HG03095 (cell line): ENCODE results near the gene TSPAN5.
"Not testable (repeated sequence)": the region's sequence is repeated elsewhere in the genome, so short reads cannot be mapped to it uniquely, and the experiment has no call there.

Experiments used
- ATAC-seq: cut with Tn5 transposase; IDR thresholded peaks from one replicate; pipeline ENCODE4 v1.9.1; 2021; ENCODE audit warnings: moderate library complexity; ENCODE audit not compliant: unreplicated experiment

TSPAN5 gene

GRCh38 chr4:98558471-98559169, 99.8 kb downstream of the TSPAN5 start:
- ATAC-seq = no peak

- ATAC-seq = no peak
These were observed 101.1 kb downstream of the TSPAN5 start for GRCh38 chr4:98557194-98557892.

DNA sequence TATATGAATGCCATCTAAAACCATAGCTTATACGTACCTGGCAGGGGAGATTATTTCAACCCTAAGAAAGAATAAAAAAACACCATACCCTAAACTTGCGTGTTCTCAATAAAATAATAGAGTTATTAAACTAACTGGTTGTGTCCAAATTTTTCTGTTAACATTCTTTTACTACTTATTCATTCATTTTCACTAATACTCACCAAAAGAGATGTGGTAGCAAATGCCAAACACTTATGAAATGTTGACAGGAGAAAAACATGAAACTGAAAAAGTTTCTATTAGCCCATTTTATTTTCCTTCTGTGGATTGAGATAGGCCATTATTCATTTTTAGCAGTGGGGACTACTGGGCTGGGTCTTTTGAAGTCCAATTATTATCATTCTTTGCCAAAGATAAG, 102.0 kb downstream of the TSPAN5 start:
- ATAC-seq = no peak

DNA sequence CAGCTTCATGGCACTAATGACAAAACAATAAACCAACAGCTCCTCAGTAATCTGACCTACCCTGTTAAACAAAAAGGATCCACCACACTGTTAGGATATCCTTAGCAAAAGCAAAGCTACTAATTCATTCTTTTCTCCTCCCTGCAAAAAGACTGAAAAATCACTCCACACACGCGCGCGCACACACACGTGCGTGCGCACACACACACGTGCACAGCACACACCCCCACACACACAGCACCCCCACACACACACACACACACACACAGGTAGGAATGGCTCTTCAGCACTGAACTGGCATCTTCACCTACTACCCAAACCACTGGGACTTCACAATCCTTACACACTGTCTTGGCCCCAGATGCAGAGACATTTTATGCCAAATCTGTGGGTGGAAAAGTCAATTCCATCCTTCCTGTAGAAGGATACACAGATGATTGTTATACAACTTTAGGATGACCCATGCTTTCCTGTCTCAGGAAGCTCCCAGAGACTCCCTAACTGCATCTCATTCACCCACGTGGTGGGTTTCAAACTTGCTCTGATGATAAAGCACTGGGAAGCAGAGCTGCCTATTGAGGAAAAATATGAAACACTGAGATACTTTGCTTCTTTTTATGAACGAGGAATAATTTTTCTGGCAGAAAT, 102.5 kb downstream of the TSPAN5 start:
- ATAC-seq = no peak

DNA sequence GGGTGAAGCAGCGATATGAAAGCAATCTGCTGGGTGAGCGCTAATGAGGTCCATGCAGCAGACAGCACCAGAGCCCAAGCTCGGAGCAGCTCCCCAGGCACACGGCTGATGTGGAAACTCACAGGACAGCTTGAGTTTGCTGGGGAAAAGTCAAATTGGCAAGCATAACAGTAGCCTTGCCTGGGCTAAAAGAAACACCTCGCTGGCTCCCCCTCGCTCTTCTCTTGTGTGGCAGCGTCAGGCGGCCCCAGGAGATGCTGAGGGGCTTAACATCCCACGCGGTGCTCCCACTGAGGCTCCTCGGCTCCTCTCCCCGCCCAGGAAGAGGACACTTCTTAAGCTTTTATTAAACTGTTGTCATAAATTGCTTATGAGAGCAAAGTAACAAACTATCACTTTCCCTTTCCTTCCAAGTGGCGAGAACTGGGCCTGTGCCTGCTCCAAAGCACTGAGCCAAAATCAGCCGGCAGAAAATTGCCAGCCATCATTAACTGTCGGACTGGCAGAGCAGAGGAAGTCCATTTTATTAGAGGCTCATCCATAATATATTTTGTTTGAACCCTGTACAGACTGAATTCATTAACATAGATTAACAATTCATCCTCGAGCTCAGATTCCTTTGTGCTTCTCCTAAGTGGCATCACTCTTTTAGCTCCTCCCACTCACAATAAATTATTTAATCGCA, 111.4 kb downstream of the TSPAN5 start:
- ATAC-seq = no peak

DNA sequence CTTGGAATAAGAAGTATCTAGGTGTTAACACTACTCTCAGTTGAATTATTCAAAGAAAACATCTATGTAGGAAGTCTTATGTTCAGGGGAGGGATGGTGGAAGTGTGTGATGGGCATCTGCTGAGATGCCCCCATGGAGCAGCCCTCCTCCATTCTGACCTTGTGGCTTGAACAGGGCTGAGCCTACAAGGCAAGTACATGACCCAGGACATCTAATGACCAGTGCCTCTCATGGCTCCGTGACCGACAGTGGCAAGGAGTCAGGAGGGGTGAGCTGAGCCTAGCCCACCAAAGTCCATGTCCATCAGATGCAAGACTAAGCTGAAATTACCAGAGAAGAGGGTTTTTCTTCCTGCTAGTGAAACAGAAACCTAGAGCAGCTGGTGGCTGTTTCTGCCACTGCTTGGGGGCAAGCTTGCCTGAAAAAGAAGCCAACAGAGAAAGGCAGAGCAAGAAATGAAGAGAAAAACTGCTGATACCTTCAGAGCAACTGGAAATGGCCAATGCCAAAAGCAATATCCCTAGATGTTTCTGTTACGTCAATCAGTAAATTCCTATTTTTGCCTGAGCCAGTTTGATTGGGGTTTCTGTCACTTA, 113.5 kb downstream of the TSPAN5 start:
- ATAC-seq = no peak

- ATAC-seq = no peak
These were observed 114.1 kb downstream of the TSPAN5 start for GRCh38 chr4:98544141-98544817.

DNA sequence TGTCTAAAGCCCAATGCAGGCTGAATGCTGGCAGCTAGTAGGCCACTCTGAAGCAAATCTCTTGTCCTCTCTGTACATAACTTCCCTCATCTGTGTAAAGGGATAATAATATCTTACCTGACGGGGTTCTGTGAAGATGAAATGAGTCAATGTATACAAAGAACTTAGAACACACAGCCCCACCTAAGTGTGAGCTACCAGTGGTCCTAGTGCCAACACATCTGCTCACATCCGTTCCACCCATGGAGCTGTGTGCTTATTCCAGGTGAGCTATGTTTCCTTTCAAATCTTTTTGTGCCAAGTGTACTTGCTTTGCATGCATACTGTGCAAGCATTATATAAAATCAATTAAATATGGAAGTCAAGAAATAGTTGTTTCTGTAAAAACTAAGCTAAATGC, 116.4 kb downstream of the TSPAN5 start:
- no peak for ATAC-seq

GRCh38 chr4:98540803-98541202, 117.6 kb downstream of the TSPAN5 start:
- ATAC-seq = no peak

GRCh38 chr4:98539741-98540140, 118.7 kb downstream of the TSPAN5 start:
- ATAC-seq = no peak

DNA sequence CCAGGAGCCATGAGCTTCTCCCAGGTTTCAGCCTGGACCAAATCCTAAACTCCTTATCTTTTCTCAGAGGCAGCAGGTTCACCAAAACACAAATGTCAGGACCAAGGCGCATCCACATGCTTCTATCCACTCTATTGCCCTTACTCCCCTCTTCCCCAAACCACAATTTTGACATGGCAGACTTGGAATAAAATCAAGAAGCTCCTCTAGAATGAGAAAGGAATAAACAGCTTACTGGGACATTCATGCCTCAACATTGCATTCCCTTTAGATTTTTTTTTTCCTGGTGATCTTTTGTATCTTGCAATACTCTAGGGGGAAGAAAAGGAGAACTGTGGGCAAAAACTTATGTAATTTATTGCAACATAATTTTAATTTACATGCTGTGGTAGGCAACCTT, 119.1 kb downstream of the TSPAN5 start:
- ATAC-seq = no peak

DNA sequence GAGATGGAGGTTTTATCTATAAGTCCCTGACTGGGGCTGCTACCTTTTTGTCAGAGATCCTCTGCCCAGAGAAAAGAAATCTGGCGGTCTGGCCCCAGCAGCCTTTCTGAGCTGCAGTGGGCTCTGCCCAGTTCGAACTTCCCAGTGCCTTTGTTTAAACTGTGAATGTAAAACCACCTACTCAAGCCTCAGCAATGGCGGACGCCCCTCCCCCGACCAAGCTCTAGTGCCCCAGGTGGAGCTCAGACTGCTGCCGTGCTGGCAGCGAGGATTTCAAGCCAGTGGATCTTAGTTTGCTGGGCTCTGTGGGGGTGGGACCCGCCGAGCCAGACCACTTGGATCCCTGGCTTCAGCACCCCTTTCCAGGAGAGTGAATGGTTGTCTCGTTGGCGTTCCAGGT, 121.8 kb downstream of the TSPAN5 start:
- ATAC-seq = no peak

- not testable (repeated sequence) for ATAC-seq
These were observed 124.3 kb downstream of the TSPAN5 start for GRCh38 chr4:98534146-98534545.

GRCh38 chr4:98530572-98530971, 127.8 kb downstream of the TSPAN5 start:
- no peak for ATAC-seq

DNA sequence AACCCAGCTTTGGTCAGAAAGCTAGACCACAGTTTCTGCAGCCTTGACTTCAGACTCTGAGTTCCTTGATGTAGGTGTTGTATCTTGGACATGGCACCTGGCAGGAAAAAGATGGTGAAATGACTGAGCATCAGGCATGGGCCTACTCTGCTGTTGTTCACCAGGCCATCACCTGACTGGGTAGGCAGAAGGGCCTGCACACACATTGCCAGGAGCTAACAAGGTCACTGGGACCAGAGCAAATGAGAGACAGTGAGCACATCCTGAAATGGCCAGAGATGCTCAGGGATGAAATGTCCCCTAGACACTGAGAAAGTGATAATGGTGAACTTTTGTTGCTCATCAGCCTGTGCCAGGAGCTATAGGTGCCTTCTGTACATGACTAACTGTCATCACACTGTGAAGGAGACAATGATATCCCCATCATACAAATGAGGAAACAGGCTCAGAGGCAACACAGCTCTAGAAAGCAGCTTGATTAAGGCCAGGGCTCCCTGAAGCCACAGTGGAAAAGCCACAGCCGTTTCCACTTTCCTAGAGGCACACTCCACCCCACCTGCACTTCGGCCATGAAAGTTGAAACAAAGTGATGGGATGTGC, 128.3 kb downstream of the TSPAN5 start:
- ATAC-seq = no peak

GRCh38 chr4:98528882-98529281, 129.5 kb downstream of the TSPAN5 start:
- no peak for ATAC-seq

DNA sequence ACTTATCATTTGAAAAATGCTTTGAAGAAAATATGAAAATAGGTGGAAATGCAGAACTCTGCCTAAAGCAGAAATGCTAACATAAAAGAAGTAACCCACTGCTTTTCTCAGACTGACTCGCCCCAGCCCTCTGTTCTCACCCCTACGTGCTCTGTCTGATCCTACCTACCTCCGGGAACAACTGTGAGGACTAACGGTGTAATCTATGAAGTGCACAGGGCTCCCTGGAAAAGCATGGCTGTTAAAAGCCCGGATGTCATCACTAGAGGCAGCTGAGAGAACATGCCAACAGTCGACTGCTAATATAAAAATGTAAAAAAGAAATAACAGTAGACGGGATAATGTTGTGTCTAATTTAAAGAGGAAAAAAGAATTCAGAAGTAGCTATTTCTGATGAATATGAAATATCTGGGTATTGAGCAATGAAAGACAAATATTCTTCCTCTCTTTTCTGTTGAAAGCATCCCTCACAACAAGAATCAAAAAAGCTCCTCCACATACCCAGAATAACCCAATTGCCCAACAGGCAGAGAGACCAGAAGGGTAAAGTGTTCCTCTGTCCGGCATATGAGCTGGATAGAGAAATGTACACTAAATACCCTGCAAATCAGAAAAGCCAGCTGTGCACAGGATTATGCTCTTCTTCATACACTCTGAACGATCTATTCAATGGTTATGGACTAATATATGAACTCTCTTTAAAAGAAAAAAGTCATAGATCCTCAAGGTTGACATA, 130.7 kb downstream of the TSPAN5 start:
- no peak for ATAC-seq

DNA sequence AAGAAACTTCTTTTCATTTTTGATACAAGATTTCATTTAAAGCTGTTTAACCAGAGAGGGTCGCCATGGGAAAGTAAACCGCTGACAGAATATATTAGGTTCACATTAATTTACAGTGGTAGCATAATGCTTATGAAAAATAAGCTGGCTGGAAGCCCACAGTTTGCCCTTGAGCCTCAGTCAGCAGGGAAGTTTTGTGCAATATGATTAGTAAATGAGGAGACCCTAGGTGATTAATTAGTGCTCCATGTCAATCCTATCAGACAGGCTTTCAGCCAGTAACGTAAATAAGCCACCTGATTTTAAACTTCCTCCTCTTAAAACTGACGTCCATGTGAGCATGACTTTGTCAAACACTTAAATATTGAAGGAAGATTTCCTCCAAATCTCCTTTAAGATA, 134.2 kb downstream of the TSPAN5 start:
- no peak for ATAC-seq

DNA sequence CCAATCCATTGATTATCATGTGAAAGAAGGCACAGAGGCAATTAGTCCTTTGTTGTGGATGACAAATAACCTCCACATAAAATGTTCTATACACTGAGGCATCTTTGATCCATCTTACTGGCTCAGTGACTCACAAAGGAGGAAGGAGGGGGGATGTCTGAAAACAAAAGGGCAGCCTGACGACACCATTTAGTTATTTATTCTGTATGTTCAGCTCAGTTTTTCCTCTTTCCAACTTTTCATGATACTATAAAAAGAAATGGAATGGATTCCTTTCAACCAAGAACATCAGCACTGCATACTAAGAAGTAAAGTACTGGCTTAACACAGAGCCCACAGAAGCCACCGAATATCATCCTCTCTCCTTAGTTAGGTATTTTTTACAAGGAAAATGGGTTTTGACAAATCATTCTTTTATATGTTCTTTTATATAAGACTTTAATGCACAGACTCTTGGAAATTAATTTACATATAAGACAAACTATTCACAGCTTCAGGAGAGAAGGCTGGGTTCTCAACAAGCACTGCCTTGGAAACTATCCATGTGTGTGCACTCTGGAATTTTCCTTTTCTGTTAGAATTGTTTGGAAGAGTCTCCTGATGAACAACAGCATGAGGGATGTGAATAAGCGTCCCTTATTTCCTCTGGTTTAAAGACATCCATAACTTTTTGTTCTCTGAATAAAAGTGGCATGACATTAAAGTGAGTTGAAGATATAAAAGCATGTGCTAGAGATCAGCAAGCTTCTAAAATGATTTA, 135.6 kb downstream of the TSPAN5 start:
- ATAC-seq = no peak
